Pulmonary artery endothelial cell (primary cell): Measurements from ENCODE around the gene ZNF765. TPM values are rescaled to one million over a fixed set of nuclear protein-coding genes. Genes with fewer than 3 reads are reported as not detected.

Source experiments
- total RNA-seq: library from RNA; depleted of rRNA; stranded (reverse); fragments of >200 nt; gene quantifications from 2 replicates; pipeline ENCODE4 v1.2.3, GENCODE V29; 2014

ZNF765 gene
- total RNA-seq, 1 donor from 2014 or later: 10.1 TPM

Other genes starting within 250 kb of the ZNF765 start
- 4.8 and 9.4 TPM in 2 replicates for gene ZNF347, start 236.1 kb upstream of the ZNF765 start, total RNA-seq
- gene ZNF665, start 201.8 kb upstream of the ZNF765 start, total RNA-seq: 2.4 and 3.3 TPM in 2 replicates
- gene ZNF677, start 140.3 kb upstream of the ZNF765 start, total RNA-seq: 17.2 and 17.8 TPM in 2 replicates
- not detected in 2 replicates for gene VN1R2, start 136.9 kb upstream of the ZNF765 start, total RNA-seq
- not detected in 2 replicates for gene VN1R4, start 127.4 kb upstream of the ZNF765 start, total RNA-seq
- 7.1 and 13.2 TPM in 2 replicates for gene ZNF845, start 61.4 kb upstream of the ZNF765 start, total RNA-seq
- gene ZNF525, start 29.4 kb upstream of the ZNF765 start, total RNA-seq: 6.0 and 8.1 TPM in 2 replicates
- gene ZNF761, start 36.8 kb downstream of the ZNF765 start, total RNA-seq: 8.2 and 10.6 TPM in 2 replicates
- 3.0 and 7.4 TPM in 2 replicates for gene ZNF813, start 72.6 kb downstream of the ZNF765 start, total RNA-seq
- 4.1 and 8.5 TPM in 2 replicates for gene ZNF331, start 143.0 kb downstream of the ZNF765 start, total RNA-seq
- gene DPRX, start 236.8 kb downstream of the ZNF765 start, total RNA-seq: not detected in 2 replicates